ENCODE results near the gene NUDT4. TPM values are rescaled to one million over a fixed set of nuclear protein-coding genes. Genes with fewer than 3 reads are reported as not detected.
A peak's percentile ranks its signal among the peaks of the same experiment; 100 is the strongest.

NUDT4 gene
- total and polyA plus RNA-seq, 9 of the 15 experiments (the other 6 are each of a cell fraction or from before 2014, with no cell fraction given) = 38.1 to 164 (median 99.2) TPM

DNA sequence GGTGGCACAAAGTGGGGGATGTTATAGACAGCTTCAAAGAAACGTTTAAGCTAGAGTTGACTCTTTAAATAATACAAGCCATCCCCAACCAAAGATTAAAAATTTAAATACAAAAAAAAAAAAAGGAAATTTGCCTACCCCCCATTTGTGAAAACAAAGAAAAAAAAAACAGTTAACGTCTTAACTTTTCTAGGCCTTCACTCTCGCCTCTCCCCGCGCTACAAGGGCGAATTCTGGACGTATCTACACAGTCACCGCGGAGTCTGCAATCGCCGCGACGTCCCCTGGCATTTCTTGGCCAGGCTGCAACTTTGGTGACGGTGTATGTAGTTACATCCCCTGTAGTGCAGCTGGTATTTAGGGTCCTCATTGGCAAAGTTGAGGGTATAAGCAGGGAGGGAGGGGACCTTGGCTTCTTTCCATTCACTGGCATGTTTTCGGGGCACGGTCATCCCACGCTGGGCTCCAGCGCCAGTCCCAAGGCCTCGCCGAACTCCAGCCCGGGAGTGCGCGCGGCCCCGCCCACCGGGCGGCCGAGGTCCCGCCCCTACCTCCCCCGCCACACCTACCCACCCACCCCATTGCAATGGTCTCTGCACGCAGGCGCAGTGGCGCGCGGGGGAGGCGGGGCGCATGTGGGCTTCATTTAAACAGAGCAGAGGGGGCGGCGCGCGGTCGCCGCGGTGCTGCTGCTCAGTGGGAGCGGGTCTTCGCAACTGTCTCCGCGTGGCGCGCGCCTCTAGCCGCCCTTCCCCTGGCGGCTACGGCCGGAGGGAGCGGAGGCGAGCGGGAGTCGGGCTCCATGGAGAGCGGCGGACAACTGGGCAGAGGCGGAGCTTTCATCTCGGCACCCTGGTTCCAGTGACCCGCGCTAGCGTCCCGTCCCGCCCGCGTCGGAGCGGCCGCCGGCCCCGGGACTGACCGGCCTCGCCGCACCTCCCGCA lies at the start of gene NUDT4 (continued):
- TF ChIP-seq, protein P1, sequence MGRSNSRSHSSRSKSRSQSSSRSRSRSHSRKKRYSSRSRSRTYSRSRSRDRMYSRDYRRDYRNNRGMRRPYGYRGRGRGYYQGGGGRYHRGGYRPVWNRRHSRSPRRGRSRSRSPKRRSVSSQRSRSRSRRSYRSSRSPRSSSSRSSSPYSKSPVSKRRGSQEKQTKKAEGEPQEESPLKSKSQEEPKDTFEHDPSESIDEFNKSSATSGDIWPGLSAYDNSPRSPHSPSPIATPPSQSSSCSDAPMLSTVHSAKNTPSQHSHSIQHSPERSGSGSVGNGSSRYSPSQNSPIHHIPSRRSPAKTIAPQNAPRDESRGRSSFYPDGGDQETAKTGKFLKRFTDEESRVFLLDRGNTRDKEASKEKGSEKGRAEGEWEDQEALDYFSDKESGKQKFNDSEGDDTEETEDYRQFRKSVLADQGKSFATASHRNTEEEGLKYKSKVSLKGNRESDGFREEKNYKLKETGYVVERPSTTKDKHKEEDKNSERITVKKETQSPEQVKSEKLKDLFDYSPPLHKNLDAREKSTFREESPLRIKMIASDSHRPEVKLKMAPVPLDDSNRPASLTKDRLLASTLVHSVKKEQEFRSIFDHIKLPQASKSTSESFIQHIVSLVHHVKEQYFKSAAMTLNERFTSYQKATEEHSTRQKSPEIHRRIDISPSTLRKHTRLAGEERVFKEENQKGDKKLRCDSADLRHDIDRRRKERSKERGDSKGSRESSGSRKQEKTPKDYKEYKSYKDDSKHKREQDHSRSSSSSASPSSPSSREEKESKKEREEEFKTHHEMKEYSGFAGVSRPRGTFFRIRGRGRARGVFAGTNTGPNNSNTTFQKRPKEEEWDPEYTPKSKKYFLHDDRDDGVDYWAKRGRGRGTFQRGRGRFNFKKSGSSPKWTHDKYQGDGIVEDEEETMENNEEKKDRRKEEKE (IDR thresholded peaks at IDR 0.05; ENCODE audit: borderline replicate concordance in 1 of 2, control insufficient read depth in 1 of 2, low read depth in 2 of 2, low read length in 1 of 2) = no peak
- TF ChIP-seq, protein P2, sequence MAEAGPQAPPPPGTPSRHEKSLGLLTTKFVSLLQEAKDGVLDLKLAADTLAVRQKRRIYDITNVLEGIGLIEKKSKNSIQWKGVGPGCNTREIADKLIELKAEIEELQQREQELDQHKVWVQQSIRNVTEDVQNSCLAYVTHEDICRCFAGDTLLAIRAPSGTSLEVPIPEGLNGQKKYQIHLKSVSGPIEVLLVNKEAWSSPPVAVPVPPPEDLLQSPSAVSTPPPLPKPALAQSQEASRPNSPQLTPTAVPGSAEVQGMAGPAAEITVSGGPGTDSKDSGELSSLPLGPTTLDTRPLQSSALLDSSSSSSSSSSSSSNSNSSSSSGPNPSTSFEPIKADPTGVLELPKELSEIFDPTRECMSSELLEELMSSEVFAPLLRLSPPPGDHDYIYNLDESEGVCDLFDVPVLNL (CRISPR knock-in tag; IDR thresholded peaks at IDR 0.05; ENCODE audit: low read depth) = no peak
- TF ChIP-seq CBX2 (IDR thresholded peaks at IDR 0.05; ENCODE audit: insufficient read depth, low read length, poor library complexity, severe bottlenecking) (no peak), POLR2AphosphoS5 (IDR thresholded peaks at IDR 0.05; ENCODE audit: control insufficient read depth, insufficient read depth, low read depth, low read length) (peak; percentile 79), POLR2H (tag; IDR thresholded peaks at IDR 0.05; ENCODE audit: low read depth) (peak; percentile 95), ZNF551 (CRISPR knock-in tag; IDR thresholded peaks at IDR 0.05) (no peak), SUPT5H (IDR thresholded peaks at IDR 0.05) (peak; percentile 84), ARNT (IDR thresholded peaks at IDR 0.05) (0 out of 4 replicates have a peak, but pooled peaks of 1 of the 2 experiments have one; percentile 37), BCOR (IDR thresholded peaks at IDR 0.05) (peak; percentile 38; the same call in 1 of the 2 replicates), CBX1 (IDR thresholded peaks at IDR 0.05; ENCODE audit: low read depth) (0 out of 2 replicates have a peak, but pooled peaks have one; percentile 72), ZNF436 (CRISPR knock-in tag; IDR thresholded peaks at IDR 0.05) (0 out of 2 replicates have a peak, but pooled peaks have one; percentile 11), MBD2 (IDR thresholded peaks at IDR 0.05; ENCODE audit: borderline replicate concordance, low read depth) (peak; percentile 63), POLR2A (conservative IDR thresholded peaks at IDR 0.05) (peak; percentile 92)
- TF ChIP-seq, protein P3, sequence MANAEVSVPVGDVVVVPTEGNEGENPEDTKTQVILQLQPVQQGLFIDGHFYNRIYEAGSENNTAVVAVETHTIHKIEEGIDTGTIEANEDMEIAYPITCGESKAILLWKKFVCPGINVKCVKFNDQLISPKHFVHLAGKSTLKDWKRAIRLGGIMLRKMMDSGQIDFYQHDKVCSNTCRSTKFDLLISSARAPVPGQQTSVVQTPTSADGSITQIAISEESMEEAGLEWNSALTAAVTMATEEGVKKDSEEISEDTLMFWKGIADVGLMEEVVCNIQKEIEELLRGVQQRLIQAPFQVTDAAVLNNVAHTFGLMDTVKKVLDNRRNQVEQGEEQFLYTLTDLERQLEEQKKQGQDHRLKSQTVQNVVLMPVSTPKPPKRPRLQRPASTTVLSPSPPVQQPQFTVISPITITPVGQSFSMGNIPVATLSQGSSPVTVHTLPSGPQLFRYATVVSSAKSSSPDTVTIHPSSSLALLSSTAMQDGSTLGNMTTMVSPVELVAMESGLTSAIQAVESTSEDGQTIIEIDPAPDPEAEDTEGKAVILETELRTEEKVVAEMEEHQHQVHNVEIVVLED (CRISPR knock-in tag; IDR thresholded peaks at IDR 0.05) = no peak
- TF ChIP-seq, protein P4, sequence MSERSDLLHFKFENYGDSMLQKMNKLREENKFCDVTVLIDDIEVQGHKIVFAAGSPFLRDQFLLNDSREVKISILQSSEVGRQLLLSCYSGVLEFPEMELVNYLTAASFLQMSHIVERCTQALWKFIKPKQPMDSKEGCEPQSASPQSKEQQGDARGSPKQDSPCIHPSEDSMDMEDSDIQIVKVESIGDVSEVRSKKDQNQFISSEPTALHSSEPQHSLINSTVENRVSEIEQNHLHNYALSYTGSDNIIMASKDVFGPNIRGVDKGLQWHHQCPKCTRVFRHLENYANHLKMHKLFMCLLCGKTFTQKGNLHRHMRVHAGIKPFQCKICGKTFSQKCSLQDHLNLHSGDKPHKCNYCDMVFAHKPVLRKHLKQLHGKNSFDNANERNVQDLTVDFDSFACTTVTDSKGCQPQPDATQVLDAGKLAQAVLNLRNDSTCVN (CRISPR knock-in tag; IDR thresholded peaks at IDR 0.05) = 0 out of 2 replicates have a peak, but pooled peaks have one; percentile 72
- TF ChIP-seq, protein P5, sequence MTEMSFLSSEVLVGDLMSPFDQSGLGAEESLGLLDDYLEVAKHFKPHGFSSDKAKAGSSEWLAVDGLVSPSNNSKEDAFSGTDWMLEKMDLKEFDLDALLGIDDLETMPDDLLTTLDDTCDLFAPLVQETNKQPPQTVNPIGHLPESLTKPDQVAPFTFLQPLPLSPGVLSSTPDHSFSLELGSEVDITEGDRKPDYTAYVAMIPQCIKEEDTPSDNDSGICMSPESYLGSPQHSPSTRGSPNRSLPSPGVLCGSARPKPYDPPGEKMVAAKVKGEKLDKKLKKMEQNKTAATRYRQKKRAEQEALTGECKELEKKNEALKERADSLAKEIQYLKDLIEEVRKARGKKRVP (CRISPR knock-in tag; IDR thresholded peaks at IDR 0.05) = 0 out of 2 replicates have a peak, but pooled peaks have one; percentile 42
